GM18517 (cell line): ENCODE results near the gene GRM7.

Source experiments
- ATAC-seq: cut with Tn5 transposase; IDR thresholded peaks from one replicate; pipeline ENCODE4 v1.9.1; 2021; ENCODE audit warnings: mild to moderate bottlenecking, moderate library complexity; ENCODE audit not compliant: unreplicated experiment

Gene GRM7

GRCh38 chr3:6965881-6966280 is 105.0 kb downstream of the GRM7 start:
- ATAC-seq = no peak

DNA sequence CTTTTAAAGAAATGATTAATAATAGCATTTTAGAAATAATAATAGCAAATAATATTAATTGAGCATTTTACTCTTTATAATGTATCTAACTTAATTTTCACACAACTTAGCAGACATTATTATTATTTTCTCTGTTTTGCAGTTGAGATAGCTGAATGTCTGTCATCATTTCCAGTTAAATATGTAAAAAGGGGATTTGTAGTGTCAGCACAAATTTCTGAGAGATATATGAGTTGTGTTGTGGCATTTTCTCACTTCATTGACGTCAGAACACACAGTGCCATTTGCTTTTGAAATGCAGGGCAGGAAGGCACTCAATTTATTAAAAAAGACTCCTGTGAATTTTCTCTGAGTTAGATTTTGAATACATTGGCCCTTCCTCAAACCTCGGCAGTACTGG is 111.0 kb downstream of the GRM7 start:
- no peak for ATAC-seq

- no peak for ATAC-seq
Measured at GRCh38 chr3:6985848-6986247, 124.9 kb downstream of the GRM7 start.

GRCh38 chr3:6989608-6990291 is 128.8 kb downstream of the GRM7 start:
- ATAC-seq = no peak

GRCh38 chr3:6994081-6994668 is 133.3 kb downstream of the GRM7 start:
- no peak for ATAC-seq

- no peak for ATAC-seq
Measured at GRCh38 chr3:7000501-7000900, 139.6 kb downstream of the GRM7 start.

GRCh38 chr3:7001370-7001769 is 140.5 kb downstream of the GRM7 start:
- ATAC-seq = no peak

GRCh38 chr3:7015683-7016440 is 154.9 kb downstream of the GRM7 start:
- ATAC-seq = no peak

DNA sequence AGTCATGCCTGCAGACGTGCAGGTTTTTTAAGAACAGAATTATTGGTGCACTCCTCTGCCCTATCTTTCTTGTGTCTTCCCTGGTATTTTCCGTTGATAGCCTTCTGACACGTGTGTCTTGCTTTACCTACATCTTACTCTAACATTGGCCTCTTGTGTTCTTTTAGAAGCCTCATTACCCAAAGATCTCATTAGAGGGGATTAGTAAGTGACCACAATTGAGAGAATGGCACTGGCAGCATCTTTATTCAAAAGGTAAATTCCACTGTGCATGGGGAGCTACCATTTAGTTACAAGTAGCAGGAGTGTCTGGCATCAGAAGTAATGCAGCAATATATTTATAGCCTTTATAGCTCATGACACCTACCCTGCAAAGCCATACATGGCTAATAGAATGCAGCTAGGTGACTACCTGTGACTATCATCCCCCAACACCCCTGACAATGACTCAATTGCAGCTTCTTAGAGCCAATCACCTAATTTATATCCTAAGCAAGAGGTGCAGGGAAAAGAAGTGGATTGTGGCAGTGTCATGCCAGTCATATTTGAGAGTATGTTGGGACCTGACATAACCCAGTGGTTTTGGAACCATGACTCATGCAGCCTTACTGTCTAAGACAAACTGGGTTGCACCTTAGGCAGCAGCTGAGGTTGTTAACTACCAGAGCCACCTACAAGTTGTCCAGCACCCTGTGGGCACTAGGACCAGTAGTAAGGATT is 164.8 kb downstream of the GRM7 start:
- ATAC-seq = no peak

DNA sequence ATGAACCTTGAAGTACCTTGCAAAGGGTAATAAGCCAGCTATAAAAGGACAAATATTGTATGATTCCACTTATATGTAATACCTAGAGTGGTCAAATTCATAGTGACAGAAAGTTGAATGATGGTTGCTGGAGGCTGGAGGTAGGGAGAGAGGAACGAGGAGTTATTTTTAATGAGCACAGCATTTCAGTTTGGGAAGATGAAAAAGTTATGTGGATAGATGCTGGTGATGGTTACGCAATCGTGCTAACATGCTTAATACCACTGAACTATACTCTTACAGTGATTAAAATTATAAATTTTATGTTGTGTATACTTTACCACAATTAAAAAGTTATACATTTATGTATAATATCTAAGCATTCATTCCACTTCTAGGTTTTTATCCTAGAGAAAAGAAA is 168.6 kb downstream of the GRM7 start:
- ATAC-seq = no peak

- no peak for ATAC-seq
Measured at GRCh38 chr3:7038394-7038793, 177.5 kb downstream of the GRM7 start.

DNA sequence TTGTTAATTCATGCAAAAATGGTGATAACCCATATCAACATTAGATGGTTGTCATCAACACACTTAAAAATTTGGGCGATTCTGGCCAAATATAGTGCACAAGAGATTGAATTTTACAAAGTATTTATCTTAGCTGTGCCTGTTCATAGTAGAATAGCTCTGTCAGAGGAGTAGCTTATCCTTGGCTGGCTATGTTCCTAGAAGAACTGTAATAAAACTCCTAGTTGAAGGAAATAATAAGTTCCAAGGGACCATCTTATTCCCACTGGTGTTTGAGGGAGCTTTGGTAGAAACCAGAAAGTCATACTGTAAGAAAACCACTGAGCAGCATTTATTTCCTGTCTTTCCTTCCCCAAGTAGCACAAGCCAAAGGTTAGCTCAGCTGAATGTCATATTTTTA is 201.8 kb downstream of the GRM7 start:
- no peak for ATAC-seq

GRCh38 chr3:7070461-7070860 is 209.5 kb downstream of the GRM7 start:
- ATAC-seq = no peak

DNA sequence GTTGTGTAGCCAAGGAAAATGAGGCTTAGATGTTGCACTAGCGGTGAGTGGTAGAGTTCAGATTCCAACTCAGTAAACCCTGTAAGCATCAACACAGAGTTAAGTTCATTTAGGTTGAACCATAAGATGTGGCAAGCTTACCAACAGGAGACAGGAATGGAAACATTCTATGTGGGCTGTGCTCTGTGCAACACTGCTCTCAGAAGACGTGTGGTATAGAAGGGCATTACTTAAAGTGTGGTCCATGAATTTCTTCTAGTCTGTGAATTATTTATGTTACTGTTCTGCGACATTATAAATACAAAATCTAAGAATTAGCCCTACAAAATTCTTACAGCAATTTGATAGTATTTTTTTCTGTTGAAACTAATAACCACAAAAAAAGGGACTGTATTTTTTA is 213.3 kb downstream of the GRM7 start:
- ATAC-seq = no peak

- no peak for ATAC-seq
Measured at GRCh38 chr3:7075117-7075516, 214.2 kb downstream of the GRM7 start.

DNA sequence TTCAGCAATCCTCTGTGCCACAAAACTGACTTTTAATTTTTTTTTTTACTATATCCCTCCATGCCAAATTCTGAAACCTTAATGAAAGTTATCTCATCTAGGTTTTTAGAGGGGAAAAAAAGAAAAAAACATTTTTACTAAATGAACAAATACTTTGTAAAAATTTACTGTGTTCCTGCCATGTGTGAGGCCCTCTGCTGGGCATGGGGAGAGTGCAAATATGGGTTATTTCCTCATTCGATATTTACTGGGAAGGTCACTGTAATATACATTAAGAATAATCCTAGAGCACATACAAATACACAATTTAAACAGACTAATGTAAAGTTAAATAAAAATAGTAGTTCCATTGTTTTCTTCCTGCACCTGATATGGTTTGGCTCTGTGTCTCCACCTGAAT is 215.0 kb downstream of the GRM7 start:
- ATAC-seq = no peak

- no peak for ATAC-seq
Measured at GRCh38 chr3:7082244-7082643, 221.3 kb downstream of the GRM7 start.

- ATAC-seq = no peak
Measured at GRCh38 chr3:7086417-7086816, 225.5 kb downstream of the GRM7 start.

- no peak for ATAC-seq
Measured at GRCh38 chr3:7095116-7095515, 234.2 kb downstream of the GRM7 start.

DNA sequence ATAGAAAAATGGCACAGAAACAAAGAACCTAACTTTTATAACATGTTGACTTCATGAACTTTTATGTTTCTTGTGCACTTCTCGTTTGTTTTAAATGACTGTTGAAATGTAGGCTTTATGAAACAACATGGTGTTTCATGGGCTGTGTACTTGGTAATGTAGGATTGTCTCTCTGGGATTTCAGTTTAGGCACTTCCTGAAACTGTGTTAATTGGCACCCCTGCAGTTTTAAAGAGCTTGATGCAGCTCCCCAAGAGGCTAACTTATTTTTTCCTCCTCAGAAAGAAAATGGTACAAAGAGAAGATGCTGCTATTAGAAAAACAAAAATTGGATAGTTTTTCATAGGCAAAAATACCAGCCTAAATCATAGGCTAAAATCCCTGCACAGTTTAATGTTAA is 239.2 kb downstream of the GRM7 start:
- no peak for ATAC-seq

DNA sequence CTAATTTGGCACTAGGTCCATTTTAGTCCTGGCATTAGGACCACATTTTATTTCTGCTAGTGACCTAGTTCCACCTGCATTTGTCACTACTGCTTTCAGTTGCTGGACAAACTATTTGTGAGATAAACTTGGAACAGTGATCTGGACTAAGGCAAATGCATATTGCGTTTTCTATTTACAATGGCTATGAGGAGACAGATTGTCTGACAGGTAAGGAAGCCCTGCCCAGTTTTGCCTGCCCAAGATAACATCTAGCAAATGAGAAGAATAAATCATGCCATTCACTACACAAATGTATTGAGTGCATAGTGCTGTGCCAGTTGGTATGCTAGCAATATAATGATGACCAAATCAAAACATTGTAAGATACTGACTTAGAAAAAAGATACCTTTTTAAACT is 245.7 kb downstream of the GRM7 start:
- no peak for ATAC-seq
